Neutrophil (primary cell): ENCODE measurements around the gene RCSD1.
"Not testable (repeated sequence)": the region's sequence is repeated elsewhere in the genome, so short reads cannot be mapped to it uniquely, and the experiment has no call there.

Experiments
- H3K27ac ChIP-seq: fragments of 200-600 bp; sonication (generic); 2 replicates; pipeline ENCODE4 v1.5.1; 2016; ENCODE audit warnings: mild to moderate bottlenecking, moderate library complexity
- H3K27me3 ChIP-seq: fragments of 200-600 bp; sonication (generic); 2 replicates; pipeline ENCODE4 v1.6.0; 2016; ENCODE audit warnings: mild to moderate bottlenecking
- H3K36me3 ChIP-seq: fragments of 200-600 bp; sonication (generic); 2 replicates; pipeline ENCODE4 v1.5.1; 2017
- H3K4me1 ChIP-seq, 2 experiments: fragments of 200-600 bp in 1 of 2; sonication (generic) in 1 of 2; 1 replicate in 1 of 2; 2 replicates in 1 of 2; pipeline versions ENCODE4 v1.5.1 to v1.6.1; 2013 to 2016; ENCODE audit warnings: low read depth in 1 of 2, low read length in 1 of 2, mild to moderate bottlenecking in 1 of 2, moderate library complexity in 1 of 2; ENCODE audit not compliant: control insufficient read depth in 1 of 2, insufficient read depth in 1 of 2
- H3K4me3 ChIP-seq, 2 experiments: fragments of 200-600 bp in 1 of 2; sonication (generic) in 1 of 2; 1 replicate in 1 of 2; 2 replicates in 1 of 2; pipeline ENCODE4 v1.5.1; 2013 to 2016; ENCODE audit warnings: low read depth in 1 of 2, low read length in 1 of 2, mild to moderate bottlenecking in 1 of 2, moderate library complexity in 1 of 2
- H3K9me3 ChIP-seq: fragments of 200-600 bp; sonication (generic); 2 replicates; pipeline ENCODE4 v1.5.1; 2016
- CTCF ChIP-seq: fragments of 200-600 bp; sonication (generic); IDR thresholded peaks from 2 replicates; pipeline ENCODE4 v1.5.1; 2016; ENCODE audit warnings: antibody characterized with exemption

Gene RCSD1

DNA sequence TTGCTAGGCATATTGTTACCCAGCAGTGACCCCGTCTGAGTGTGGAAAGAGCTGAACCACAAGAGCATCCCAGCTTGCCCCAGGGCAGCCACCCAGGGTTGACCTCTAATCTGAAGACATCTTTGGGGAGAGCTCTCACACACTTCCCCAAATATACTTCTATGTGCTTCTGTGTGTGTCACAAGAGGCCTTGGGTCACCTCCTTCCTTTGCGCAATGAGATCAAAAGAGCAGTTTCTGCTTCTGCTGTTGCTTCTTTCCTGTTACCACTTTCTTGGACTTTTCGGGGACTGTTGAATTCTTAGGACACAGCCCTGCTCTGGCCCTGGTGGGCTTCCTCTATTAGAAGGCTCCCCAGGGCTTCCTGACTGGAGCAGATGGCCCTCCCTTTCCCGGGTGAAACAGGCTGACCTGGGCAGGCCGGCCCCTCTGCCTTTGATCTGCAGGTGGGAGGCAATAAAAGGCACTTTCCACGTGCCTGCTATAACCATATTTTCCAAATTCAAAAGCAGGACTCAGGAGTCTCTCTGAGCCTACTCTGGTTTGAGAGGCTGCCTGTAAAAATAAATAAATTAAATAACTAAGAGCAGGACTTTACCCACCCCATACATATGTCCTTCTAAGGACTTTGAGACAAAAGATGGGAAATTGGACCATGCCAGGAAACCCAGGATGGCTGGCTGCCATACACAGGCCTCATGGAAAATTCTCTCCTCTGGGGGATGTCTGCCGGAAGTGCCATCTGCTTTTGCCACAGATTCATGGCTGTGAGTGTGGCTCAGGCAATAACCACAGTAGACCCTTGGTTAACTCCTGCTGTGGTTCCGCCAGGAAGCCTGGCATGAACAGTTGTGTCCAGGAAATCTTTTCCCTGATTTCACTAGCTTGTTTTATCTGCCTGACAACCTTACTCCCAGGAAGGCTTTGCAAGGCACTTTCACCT lies 28.3 kb upstream of the RCSD1 start:
- peaks cover 55 to 61% of the 10 kb centered on the region in 2 experiments for H3K4me1 ChIP-seq
- peak overlapping the region; percentile 88 for H3K27ac ChIP-seq
- H3K9me3 ChIP-seq, result no peaks in the 10 kb centered on the region
- TF ChIP-seq CTCF, result peak; percentile 38
- no peaks in the 10 kb centered on the region for H3K27me3 ChIP-seq
- no peaks in the 10 kb centered on the region for H3K36me3 ChIP-seq
- H3K4me3 ChIP-seq, result peak overlapping the region; percentile 44 to 57

GRCh38 chr1:167602840-167603239 lies 27.2 kb upstream of the RCSD1 start:
- H3K9me3 ChIP-seq, result no peaks in the 10 kb centered on the region
- TF ChIP-seq CTCF, result no peak
- H3K27ac ChIP-seq, result peak overlapping the region; percentile 88
- peak overlapping the region in 1 of 2 experiments; percentile 57 for H3K4me3 ChIP-seq
- peaks cover 55 to 66% of the 10 kb centered on the region in 2 experiments for H3K4me1 ChIP-seq
- no peaks in the 10 kb centered on the region for H3K36me3 ChIP-seq
- no peaks in the 10 kb centered on the region for H3K27me3 ChIP-seq

- no peak for TF ChIP-seq CTCF
- Histone ChIP-seq H3K9me3 (no peaks in the 10 kb centered on the region), H3K36me3 (no peaks in the 10 kb centered on the region), H3K27ac (no peak overlapping the region), H3K4me3 (no peak overlapping the region), H3K4me1 (peaks cover 44 to 59% of the 10 kb centered on the region in 2 experiments), H3K27me3 (no peaks in the 10 kb centered on the region)
Measured at GRCh38 chr1:167605576-167605975, 24.5 kb upstream of the RCSD1 start.

DNA sequence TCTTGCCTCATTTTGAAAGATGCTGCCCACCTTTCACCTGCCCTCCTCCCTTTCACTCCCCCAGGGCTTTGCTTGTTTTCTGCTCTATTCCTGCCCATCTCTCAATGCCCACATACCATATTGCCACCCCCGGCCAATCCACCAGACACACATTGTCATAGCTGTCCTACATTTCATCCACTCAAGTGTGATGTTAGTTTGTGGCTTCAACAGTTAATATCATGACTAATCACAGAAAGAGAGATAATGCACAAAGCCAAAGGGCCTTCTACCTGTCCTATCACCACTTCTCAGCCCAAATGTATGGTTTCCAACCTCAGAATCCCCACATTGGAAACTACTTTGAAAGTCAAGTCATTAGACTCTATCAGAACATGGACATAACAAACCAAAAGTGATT lies 18.0 kb upstream of the RCSD1 start:
- peaks cover 43 to 54% of the 10 kb centered on the region in 2 experiments for H3K4me1 ChIP-seq
- peak overlapping the region in 1 of 2 experiments; percentile 26 for H3K4me3 ChIP-seq
- no peaks in the 10 kb centered on the region for H3K27me3 ChIP-seq
- no peak for TF ChIP-seq CTCF
- no peaks in the 10 kb centered on the region for H3K36me3 ChIP-seq
- no peaks in the 10 kb centered on the region for H3K9me3 ChIP-seq
- H3K27ac ChIP-seq, result peak overlapping the region; percentile 77

GRCh38 chr1:167612587-167613385 lies 17.2 kb upstream of the RCSD1 start:
- no peaks in the 10 kb centered on the region for H3K36me3 ChIP-seq
- H3K27me3 ChIP-seq, result no peaks in the 10 kb centered on the region
- H3K4me1 ChIP-seq, result peaks cover 51 to 58% of the 10 kb centered on the region in 2 experiments
- peak overlapping the region in 1 of 2 experiments; percentile 26 for H3K4me3 ChIP-seq
- H3K9me3 ChIP-seq, result no peaks in the 10 kb centered on the region
- no peak for TF ChIP-seq CTCF
- H3K27ac ChIP-seq, result peak overlapping the region; percentile 77

DNA sequence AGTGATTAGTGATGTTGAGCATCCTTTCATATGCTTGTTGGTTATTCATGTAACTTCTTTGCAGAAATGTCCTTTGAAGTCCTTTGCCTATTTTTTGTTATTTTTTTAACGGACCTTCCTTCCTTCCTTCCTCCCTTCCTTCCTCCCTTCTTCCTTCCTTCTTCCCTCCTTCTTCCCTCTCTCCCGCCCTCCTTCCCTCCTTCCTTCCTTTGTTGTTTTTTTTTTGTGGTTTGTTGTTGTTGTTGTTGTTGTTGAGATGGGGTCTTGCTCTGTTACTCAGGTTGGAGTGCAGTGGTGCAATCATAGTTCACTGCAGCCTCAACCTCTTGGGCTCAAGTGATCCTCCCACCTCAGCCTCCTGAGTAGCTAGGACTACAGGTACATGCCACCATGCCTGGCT lies 16.0 kb upstream of the RCSD1 start:
- not testable (repeated sequence) for H3K27me3 ChIP-seq, H3K36me3 ChIP-seq, H3K9me3 ChIP-seq, H3K4me3 ChIP-seq
- Histone ChIP-seq H3K27ac (peak overlapping the region; percentile 35), H3K4me1 (peaks cover 63 to 65% of the 10 kb centered on the region in 2 experiments)
